Erythroblast (primary cell): ENCODE results near the gene EIF5AL1.

Source experiments
- GATA1 ChIP-seq: IDR thresholded peaks from 2 replicates; pipeline ENCODE4 v1.6.1; 2011; ENCODE audit warnings: low read depth, mild to moderate bottlenecking, control low read depth, low read length, moderate library complexity
- POLR2A ChIP-seq: IDR thresholded peaks from 2 replicates; pipeline ENCODE4 v1.6.1; 2011; ENCODE audit warnings: mild to moderate bottlenecking, low read length

- TF ChIP-seq POLR2A (no peak), GATA1 (no peak)
Measured at GRCh38 chr10:79476645-79477044, 35.7 kb upstream of the EIF5AL1 start.
